ENCODE measurements around the gene HGFAC. TPM values are rescaled to one million over a fixed set of nuclear protein-coding genes. Genes with fewer than 3 reads are reported as not detected.
A peak's percentile ranks its signal among the peaks of the same experiment; 100 is the strongest.

HGFAC gene
- total RNA-seq, 2 donors from 2014 or later, result not detected

GRCh38 chr4:3464911-3465697 is 23.3 kb downstream of the HGFAC start:
- Histone ChIP-seq H3K27ac (peak overlapping the region; percentile 85 to 96), H3K27me3 (no peaks in the 10 kb centered on the region), H3K4me1 (peaks cover 0 to 70% of the 10 kb centered on the region in 2 donors), H3K9me3 (no peaks in the 10 kb centered on the region), H3K36me3 (no peaks in the 10 kb centered on the region), H3K4me3 (peak overlapping the region; percentile 62 to 70)
- no peak for TF ChIP-seq CTCF (IDR thresholded peaks at IDR 0.05)
- DNase-seq (ENCODE audit: low spot score), result no peak

GRCh38 chr4:3465698-3466671 is 24.2 kb downstream of the HGFAC start:
- TF ChIP-seq CTCF (IDR thresholded peaks at IDR 0.05), result peak in 1 of 2 donors; percentile 47
- Histone ChIP-seq H3K27ac (peak overlapping the region; percentile 85 to 96), H3K4me3 (peak overlapping the region in 1 of 2 donors; percentile 12), H3K4me1 (peaks cover 0 to 77% of the 10 kb centered on the region in 2 donors), H3K36me3 (no peaks in the 10 kb centered on the region), H3K27me3 (no peaks in the 10 kb centered on the region), H3K9me3 (no peaks in the 10 kb centered on the region)
- DNase-seq (ENCODE audit: low spot score), result no peak

GRCh38 chr4:3466691-3467600 is 25.2 kb downstream of the HGFAC start:
- Histone ChIP-seq H3K4me1 (peaks cover 0 to 68% of the 10 kb centered on the region in 2 donors), H3K27me3 (no peaks in the 10 kb centered on the region), H3K36me3 (no peaks in the 10 kb centered on the region), H3K27ac (peak overlapping the region; percentile 85 to 96), H3K9me3 (no peaks in the 10 kb centered on the region), H3K4me3 (peak overlapping the region in 1 of 2 donors; percentile 12)
- TF ChIP-seq CTCF (IDR thresholded peaks at IDR 0.05), result no peak
- no peak for DNase-seq (ENCODE audit: low spot score)

- no peak for DNase-seq (ENCODE audit: low spot score)
- peak overlapping the region; percentile 85 to 96 for H3K27ac ChIP-seq
- no peak overlapping the region for H3K4me3 ChIP-seq
- H3K9me3 ChIP-seq, result no peaks in the 10 kb centered on the region
- H3K4me1 ChIP-seq, result peaks cover 0 to 62% of the 10 kb centered on the region in 2 donors
- H3K27me3 ChIP-seq, result no peaks in the 10 kb centered on the region
- H3K36me3 ChIP-seq, result no peaks in the 10 kb centered on the region
- no peak for TF ChIP-seq CTCF (IDR thresholded peaks at IDR 0.05)
These were observed 25.8 kb downstream of the HGFAC start for GRCh38 chr4:3467601-3468031.

GRCh38 chr4:3468154-3468553 is 26.4 kb downstream of the HGFAC start:
- H3K27ac ChIP-seq, result no peak overlapping the region

More at GRCh38 chr4:3468154-3468553, 26.4 kb downstream of the HGFAC start:
- no peak for DNase-seq (ENCODE audit: low spot score)
- Histone ChIP-seq H3K27me3 (no peaks in the 10 kb centered on the region), H3K9me3 (no peaks in the 10 kb centered on the region), H3K36me3 (no peaks in the 10 kb centered on the region), H3K4me3 (no peak overlapping the region), H3K4me1 (peaks cover 0 to 63% of the 10 kb centered on the region in 2 donors)
- TF ChIP-seq CTCF (IDR thresholded peaks at IDR 0.05), result no peak
